Measurements from ENCODE around the gene GYG2. TPM values are rescaled to one million over a fixed set of nuclear protein-coding genes. Genes with fewer than 3 reads are reported as not detected.

The GYG2 gene
- total and polyA plus RNA-seq, 2 of the 8 experiments (the other 6 are each of a cell fraction or from before 2014, with no cell fraction given): 52.8 to 65.3 TPM

- no peak for TF ChIP-seq GABPA (IDR thresholded peaks at IDR 0.05; ENCODE audit: borderline replicate concordance, insufficient read depth, low read length)
- TF ChIP-seq SUZ12 (IDR thresholded peaks at IDR 0.05; ENCODE audit: low read length): no peak
- no peak for TF ChIP-seq EP300 (IDR thresholded peaks at IDR 0.05; ENCODE audit: borderline replicate concordance in 1 of 2, low read depth in 2 of 2, low read length in 2 of 2)
- no peak for TF ChIP-seq RAD21 (IDR thresholded peaks at IDR 0.05 in 1 of 2, conservative IDR thresholded peaks at IDR 0.05 in 1 of 2; ENCODE audit: low read depth in 2 of 2, low read length in 2 of 2)
- no peak for TF ChIP-seq SP2 (IDR thresholded peaks at IDR 0.05; ENCODE audit: low read length)
- no peak for TF ChIP-seq BCL11A (IDR thresholded peaks at IDR 0.05; ENCODE audit: low read depth in 2 of 2, low read length in 2 of 2)
- no peak for TF ChIP-seq EGR1 (IDR thresholded peaks at IDR 0.05; ENCODE audit: borderline replicate concordance, low read depth, low read length)
- TF ChIP-seq CHD1 (IDR thresholded peaks at IDR 0.05; ENCODE audit: low read depth, low read length): no peak
- no peak for TF ChIP-seq KDM1A (IDR thresholded peaks at IDR 0.05; ENCODE audit: borderline replicate concordance, low read length)
- TF ChIP-seq JUN (IDR thresholded peaks at IDR 0.05; ENCODE audit: low read depth, low read length): no peak
Measured at GRCh38 chrX:2931155-2931554, 102.4 kb downstream of the GYG2 start (continued).
